HepG2 (cell line): Measurements from ENCODE around the gene EVA1C. TPM values are rescaled to one million over a fixed set of nuclear protein-coding genes. Genes with fewer than 3 reads are reported as not detected.

Source experiments
- ATAC-seq: fragments of 200-7000 bp; cut with Tn5 transposase; 3 replicates; pipeline ENCODE4 v1.9.1; 2020; ENCODE audit warnings: mild to moderate bottlenecking, moderate library complexity
- BruUV-seq: library from RNA; stranded (reverse); fragments of 400-500 nt; replicated peaks from 2 replicates; lab custom pipeline; 2021; lab: Mats Ljungman, UMichigan
- CTCF ChIA-PET: fragments of 300-600 bp; formaldehyde crosslinking; extraction: SDS; loops from one replicate; lab custom pipeline; 2021; ENCODE audit warnings: low total read pairs, inconsistent platforms, low intra/inter-chr PET ratio; lab: Yijun Ruan, JAX
- POLR2A ChIA-PET: fragments of 350-600 bp; sonication (Branson Sonifier 250); formaldehyde crosslinking; loops from one replicate; lab custom pipeline; 2020; ENCODE audit warnings: antibody characterized with exemption, inconsistent platforms; lab: Yijun Ruan, JAX
- DNase-seq: peaks from one replicate; pipeline ENCODE4 v3.0.0-alpha.2; 2015; ENCODE audit warnings: low spot score
- FAIRE-seq: peaks from 3 replicates; lab custom pipeline; 2011; peaks lifted over from hg19 to GRCh38; lab: Jason Lieb, UNC
- H2AFZ ChIP-seq: one replicate; pipeline ENCODE4 v1.6.1; 2011; ENCODE audit warnings: low read length, inconsistent platforms
- H3K27ac ChIP-seq: fragments of 300-600 bp; 3 replicates; pipeline ENCODE4 v1.8.0; 2011; ENCODE audit warnings: mixed run types, mild to moderate bottlenecking, mixed read lengths, low read length, inconsistent platforms; ENCODE audit not compliant: insufficient read depth; ENCODE audit errors: extremely low read length
- H3K27me3 ChIP-seq, 2 experiments: fragments of 200-600 bp in 1 of 2; 2 replicates in 1 of 2; 3 replicates in 1 of 2; pipeline versions ENCODE4 v1.6.0 to v1.8.0; 2011; ENCODE audit warnings: low read length in 2 of 2, mild to moderate bottlenecking in 2 of 2, moderate library complexity in 2 of 2, inconsistent platforms in 1 of 2; ENCODE audit not compliant: insufficient read depth in 2 of 2, control insufficient read depth in 1 of 2
- H3K36me3 ChIP-seq, 2 experiments: fragments of 200-600 bp in 1 of 2; replicated peaks in 1 of 2; 2 replicates in 1 of 2; 3 replicates in 1 of 2; pipeline versions ENCODE4 v1.5.1 to v1.8.0; 2011; ENCODE audit warnings: low read length in 2 of 2, inconsistent platforms in 1 of 2; ENCODE audit not compliant: insufficient read depth in 2 of 2, control insufficient read depth in 1 of 2
- H3K4me1 ChIP-seq: 2 replicates; pipeline ENCODE4 v1.5.1; 2012; ENCODE audit warnings: low read length, inconsistent platforms; ENCODE audit not compliant: insufficient read depth
- H3K4me2 ChIP-seq: 2 replicates; pipeline ENCODE4 v1.6.0; 2011; ENCODE audit warnings: low read depth, low read length, inconsistent platforms
- H3K4me3 ChIP-seq, 3 experiments: fragments of 200-600 bp in 1 of 3; sonication (generic), shearing (Covaris generic) in 1 of 3; replicated peaks in 1 of 3; 2 replicates each; pipeline ENCODE4 v1.5.1; 2011 to 2016; ENCODE audit warnings: low read length in 3 of 3, inconsistent platforms in 2 of 3, low read depth in 2 of 3, mild to moderate bottlenecking in 2 of 3, control low read depth in 1 of 3, mixed read lengths in 1 of 3; ENCODE audit not compliant: insufficient read depth in 1 of 3
- H3K79me2 ChIP-seq: one replicate; pipeline ENCODE4 v1.6.1; 2011; ENCODE audit warnings: low read length, inconsistent platforms; ENCODE audit not compliant: insufficient read depth
- H3K9ac ChIP-seq: 2 replicates; pipeline ENCODE4 v1.6.0; 2011; ENCODE audit warnings: mild to moderate bottlenecking, low read depth, low read length, inconsistent platforms; ENCODE audit not compliant: insufficient read depth
- H3K9me3 ChIP-seq: 2 replicates; pipeline ENCODE4 v1.5.1; 2012; ENCODE audit warnings: mild to moderate bottlenecking, low read length
- H4K20me1 ChIP-seq: 2 replicates; pipeline ENCODE4 v1.6.0; 2011; ENCODE audit warnings: inconsistent platforms, mild to moderate bottlenecking, low read length, moderate library complexity; ENCODE audit not compliant: insufficient read depth
- CTCF ChIP-seq: sonication (generic); formaldehyde crosslinking; IDR thresholded peaks from 2 replicates; pipeline ENCODE4 v1.5.0; 2020; ENCODE audit warnings: mild to moderate bottlenecking, missing genetic modification reagents, moderate library complexity
- MNT ChIP-seq: fragments of 450-650 bp; IDR thresholded peaks from 2 replicates; pipeline ENCODE4 v1.6.1; 2016
- SAFB2 ChIP-seq: sonication (generic); formaldehyde crosslinking; IDR thresholded peaks from 2 replicates; pipeline ENCODE4 v1.5.1; 2020; ENCODE audit warnings: missing genetic modification reagents, low read depth, mild to moderate bottlenecking, borderline replicate concordance
- THRA ChIP-seq: sonication (generic); formaldehyde crosslinking; IDR thresholded peaks from 2 replicates; pipeline ENCODE4 v1.4.0; 2020; ENCODE audit warnings: missing genetic modification reagents, borderline replicate concordance
- WGBS: methylation state at CpG from one replicate; pipeline ENCODE4 v1.1.6; 2017; ENCODE audit warnings: low lambda C conversion rate; 5-methylcytosine and 5-hydroxymethylcytosine counted together
- in situ Hi-C: cut with HindIII; loops from 2 replicates; pipeline ENCODE4 v1.10.0; 2017; ENCODE audit warnings: low pct_unique_long_range_greater_than_20kb; ENCODE audit not compliant: extremely low pct_ligation_motif_present
- intact Hi-C: fragments of 100-400 bp; cut with micrococcal nuclease; formaldehyde crosslinking; loops from one replicate; pipeline ENCODE4 v1.10.0; 2022; ENCODE audit not compliant: unreplicated experiment
- polyA plus RNA-seq, 8 experiments: library from polyadenylated mRNA; depleted of rRNA in 3 of 8; stranded (reverse) in 7 of 8; unstranded in 1 of 8; fragments of >200 nt; fragmentation: Illumina TruSeq in 4 of 8; extraction: Trizol in 4 of 8; gene quantifications; 2 replicates each; pipeline versions ENCODE4 v1.2.1 to v1.2.3, GENCODE V29; 2011 to 2016; ENCODE audit warnings: low read depth in 4 of 8, missing spikeins in 1 of 8, mixed read lengths in 1 of 8; ENCODE audit not compliant: insufficient read depth in 1 of 8
- total RNA-seq, 5 experiments: library from RNA; depleted of rRNA; stranded (reverse); fragments of >200 nt; fragmentation: Illumina TruSeq; extraction: Trizol; gene quantifications; 2 replicates each; pipeline ENCODE4 v1.2.3, GENCODE V29; 2016; ENCODE audit warnings: low read depth in 1 of 5

The EVA1C gene
- total and polyA plus RNA-seq, 2 of the 13 experiments (the other 11 are each of a cell fraction or from before 2014, with no cell fraction given), result 0.29 to 0.34 TPM

GRCh38 chr21:32383812-32384211, 28.7 kb upstream of the EVA1C start (continued):
- TF ChIP-seq CTCF, result peak; percentile 44; the same call in 1 of the 2 replicates
- TF ChIP-seq, all 625 proteins: peak for 3

DNA sequence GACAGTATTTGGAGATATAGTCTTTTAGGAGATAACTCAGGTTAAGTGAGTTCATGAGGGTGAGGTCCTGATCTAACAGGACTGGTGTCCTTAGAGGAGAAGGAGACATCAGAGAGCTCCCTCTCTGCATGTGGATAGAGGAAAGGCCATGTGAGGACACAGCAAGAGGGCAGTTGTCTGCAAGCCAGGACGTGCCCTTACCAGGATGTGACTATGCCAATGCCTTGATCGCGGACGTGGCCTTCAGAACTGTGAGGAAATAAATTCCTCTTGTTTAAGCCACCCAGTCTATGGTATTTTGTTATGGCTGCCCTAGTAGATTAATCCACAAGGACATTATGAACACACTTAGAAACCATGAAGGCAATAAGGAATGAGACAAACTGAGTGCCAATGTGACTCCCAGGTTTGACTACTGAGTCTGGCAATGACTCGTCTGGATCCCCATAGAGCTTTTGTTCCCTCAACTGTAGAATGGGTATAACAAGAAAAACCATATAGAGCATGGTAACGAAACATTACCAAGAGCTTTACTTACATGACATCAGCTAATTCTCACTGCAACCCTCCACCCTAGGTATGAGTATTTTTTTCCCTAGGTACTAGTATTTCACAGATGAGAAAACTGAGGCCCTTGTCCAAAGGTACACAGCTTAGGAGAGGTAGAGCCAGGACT, 26.2 kb upstream of the EVA1C start:
- 86% methylated on average over 6 of the region's 6 CpGs for WGBS
- DNase-seq (no peak), FAIRE-seq (no peak), ATAC-seq (no peak)
- in situ Hi-C loops, result no loop called here
- H2AFZ ChIP-seq, result no peak overlapping the region
- peaks cover 44% of the 10 kb centered on the region for H3K79me2 ChIP-seq
- no TSS peak for BruUV-seq
- no peaks in the 10 kb centered on the region for H3K27me3 ChIP-seq
- ChIA-PET POLR2A (no interaction called here), CTCF (no interaction called here)
- H3K4me2 ChIP-seq, result no peak overlapping the region
- no peak overlapping the region for H3K4me3 ChIP-seq
- intact Hi-C loops, result no loop called here
- no peak overlapping the region for H3K27ac ChIP-seq
- no peak overlapping the region for H3K9ac ChIP-seq
- H3K4me1 ChIP-seq, result peaks cover 46% of the 10 kb centered on the region
- TF ChIP-seq MNT, result 0 out of 2 replicates have a peak, but pooled peaks have one; percentile 4
- TF ChIP-seq SAFB2 (CRISPR knock-in tag), result no peak
- TF ChIP-seq THRA (CRISPR knock-in tag), result peak; percentile 25; the same call in 1 of the 2 replicates
- H3K36me3 ChIP-seq, result peaks cover 26 to 60% of the 10 kb centered on the region in 2 experiments; a peak in 4 of 5 replicates
- H3K9me3 ChIP-seq, result no peaks in the 10 kb centered on the region
- H4K20me1 ChIP-seq, result peaks cover 7% of the 10 kb centered on the region; the same call in 1 of the 2 replicates
